GM12801 (cell line): ENCODE data around the gene ZNF77.

Source experiments
- TF ChIP-seq, protein P1 (sequence below): IDR thresholded peaks from one replicate; pipeline ENCODE4 v1.5.1; 2011; ENCODE audit warnings: control low read depth; ENCODE audit not compliant: insufficient read length; ENCODE audit errors: extremely low read depth

Gene ZNF77

DNA sequence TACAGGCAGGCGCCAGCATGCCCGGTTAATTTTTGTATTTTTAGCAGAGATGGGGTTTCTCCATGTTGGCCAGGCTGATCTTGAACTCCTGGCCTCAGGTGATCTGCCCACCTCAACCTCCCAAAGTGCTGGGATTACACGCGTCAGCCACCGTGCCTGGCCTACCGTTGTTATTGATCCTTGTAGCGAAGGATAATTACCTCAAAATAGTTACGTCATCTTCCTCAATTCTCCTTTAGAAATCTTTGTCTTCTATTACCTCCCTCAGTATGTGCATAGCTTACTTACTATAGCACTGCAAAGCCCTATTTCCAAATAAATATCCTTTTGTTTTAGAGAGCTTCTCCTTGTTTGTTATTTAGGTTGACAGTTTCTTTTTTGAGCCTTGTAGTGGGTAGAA is 23.2 kb upstream of the ZNF77 start:
- TF ChIP-seq, protein P1, sequence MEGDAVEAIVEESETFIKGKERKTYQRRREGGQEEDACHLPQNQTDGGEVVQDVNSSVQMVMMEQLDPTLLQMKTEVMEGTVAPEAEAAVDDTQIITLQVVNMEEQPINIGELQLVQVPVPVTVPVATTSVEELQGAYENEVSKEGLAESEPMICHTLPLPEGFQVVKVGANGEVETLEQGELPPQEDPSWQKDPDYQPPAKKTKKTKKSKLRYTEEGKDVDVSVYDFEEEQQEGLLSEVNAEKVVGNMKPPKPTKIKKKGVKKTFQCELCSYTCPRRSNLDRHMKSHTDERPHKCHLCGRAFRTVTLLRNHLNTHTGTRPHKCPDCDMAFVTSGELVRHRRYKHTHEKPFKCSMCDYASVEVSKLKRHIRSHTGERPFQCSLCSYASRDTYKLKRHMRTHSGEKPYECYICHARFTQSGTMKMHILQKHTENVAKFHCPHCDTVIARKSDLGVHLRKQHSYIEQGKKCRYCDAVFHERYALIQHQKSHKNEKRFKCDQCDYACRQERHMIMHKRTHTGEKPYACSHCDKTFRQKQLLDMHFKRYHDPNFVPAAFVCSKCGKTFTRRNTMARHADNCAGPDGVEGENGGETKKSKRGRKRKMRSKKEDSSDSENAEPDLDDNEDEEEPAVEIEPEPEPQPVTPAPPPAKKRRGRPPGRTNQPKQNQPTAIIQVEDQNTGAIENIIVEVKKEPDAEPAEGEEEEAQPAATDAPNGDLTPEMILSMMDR: no peak

GRCh38 chr19:2964874-2965273 is 20.1 kb upstream of the ZNF77 start:
- TF ChIP-seq, protein P1: no peak

DNA sequence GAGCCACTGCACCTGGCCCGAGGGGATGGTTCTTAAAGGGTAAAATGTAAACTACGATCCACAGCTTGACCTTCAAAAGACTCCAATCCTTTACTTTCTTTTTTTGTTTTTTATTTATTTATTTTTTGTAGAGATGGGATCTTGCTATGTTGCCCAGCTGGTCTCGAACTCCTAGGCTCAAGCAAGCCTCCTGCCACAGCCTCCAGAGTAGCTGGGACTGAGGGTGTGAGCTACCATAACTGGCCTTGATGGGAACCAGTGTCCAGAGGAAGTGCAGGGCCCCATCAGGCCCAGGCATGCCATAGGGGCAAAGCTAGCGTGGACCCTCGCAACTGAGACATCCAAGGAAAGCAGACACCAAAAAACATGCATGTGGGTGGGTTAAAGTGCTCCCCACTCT is 18.4 kb upstream of the ZNF77 start:
- TF ChIP-seq, protein P1: no peak

DNA sequence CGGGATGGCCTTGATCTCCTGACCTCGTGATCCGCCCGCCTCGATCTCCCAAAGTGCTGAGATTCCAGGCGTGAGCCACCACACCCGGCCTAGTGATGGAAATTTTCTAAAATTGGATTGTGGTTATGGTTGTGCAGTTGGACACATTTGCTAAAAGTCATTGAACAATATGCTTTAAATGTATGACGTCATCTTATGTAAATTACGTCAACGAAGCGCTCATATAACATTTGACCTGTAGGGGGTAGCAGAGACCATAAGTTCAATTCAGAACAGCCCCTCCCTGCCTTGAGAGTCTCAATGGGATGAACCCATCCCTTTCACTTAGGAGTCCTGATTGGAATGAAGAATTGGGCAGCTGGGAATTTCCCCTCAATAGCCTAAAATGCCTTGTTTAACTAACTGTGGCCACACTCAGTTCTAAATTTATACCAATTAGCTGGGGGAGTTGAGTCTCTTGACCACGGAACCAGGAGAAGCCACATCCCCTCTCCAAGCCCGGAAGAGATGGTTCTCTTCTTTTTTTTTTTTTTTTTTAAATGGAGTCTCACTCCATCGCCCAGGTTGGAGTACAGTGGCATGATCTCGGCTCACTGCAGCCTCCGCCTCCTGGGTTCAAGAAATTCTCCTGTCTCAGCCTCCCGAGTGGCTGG is 17.4 kb upstream of the ZNF77 start:
- TF ChIP-seq, protein P1: no peak

- TF ChIP-seq, protein P1: no peak
Observed at GRCh38 chr19:2960120-2960519, 15.3 kb upstream of the ZNF77 start.

DNA sequence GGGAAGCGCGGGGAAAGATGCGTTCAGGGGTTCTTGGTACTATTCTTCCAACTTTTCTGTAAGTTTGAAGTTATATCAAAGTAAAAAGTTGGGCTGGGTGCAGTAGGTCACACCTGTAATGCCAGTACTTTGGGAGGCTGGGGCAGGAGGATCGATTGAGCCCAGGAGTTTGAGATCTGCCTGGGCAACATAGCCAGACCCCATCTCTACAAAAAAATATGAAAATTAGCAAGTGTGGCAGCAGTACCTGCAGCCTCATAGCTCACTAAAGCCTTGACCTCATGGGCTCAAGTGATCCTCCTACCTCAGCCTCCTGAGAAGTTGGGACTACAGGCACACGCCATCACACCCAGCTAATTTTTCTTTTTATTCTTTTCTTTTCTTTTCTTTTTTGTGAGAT is 12.4 kb upstream of the ZNF77 start:
- TF ChIP-seq, protein P1: no peak

DNA sequence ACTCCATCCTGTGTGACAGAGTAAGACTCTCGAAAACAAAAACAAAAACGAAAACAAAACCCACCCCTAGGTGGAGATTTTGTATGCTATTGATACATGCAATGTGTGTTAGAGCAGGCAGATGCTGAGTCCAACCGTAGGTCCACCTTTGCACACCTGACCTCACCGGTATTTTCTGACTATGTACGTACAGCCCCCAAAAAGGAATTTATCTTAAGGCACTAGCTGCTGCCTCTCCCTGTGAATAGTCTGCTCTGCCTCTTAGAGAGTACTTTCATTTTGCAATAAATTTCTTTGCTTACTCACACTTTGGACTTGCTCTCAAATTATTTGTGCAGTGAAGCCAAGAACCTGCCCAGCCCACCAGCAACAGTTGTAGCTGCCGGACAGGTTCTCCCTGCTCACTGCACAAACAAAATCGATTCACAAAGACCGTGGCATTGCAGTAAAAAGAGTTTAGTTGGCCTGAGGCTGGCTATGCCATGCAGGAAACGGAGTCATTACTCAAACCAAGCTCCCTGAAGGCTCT is 8.2 kb upstream of the ZNF77 start:
- TF ChIP-seq, protein P1: no peak
